Adrenal gland (tissue), 12 donors: ENCODE data around the gene MYMK. TPM values are rescaled to one million over a fixed set of nuclear protein-coding genes. Genes with fewer than 3 reads are reported as not detected.

Experiments
- DNase-seq, 7 donors: peaks; one replicate each; pipeline ENCODE4 v3.0.0-alpha.2; 2019 to 2020
- H3K27ac ChIP-seq, 5 donors: fragments of 200-600 bp; sonication (generic) in 4 of 5; 1 replicate in 3 of 5; 2 replicates in 2 of 5; pipeline versions ENCODE4 v1.5.1 to v1.8.0; 2016 to 2020; ENCODE audit warnings: mild to moderate bottlenecking in 1 of 5
- H3K27me3 ChIP-seq: fragments of 200-600 bp; 2 replicates; pipeline ENCODE4 v1.8.0; 2021
- H3K36me3 ChIP-seq, 2 donors: fragments of 200-600 bp; replicated peaks in 1 of 2; 1 replicate in 1 of 2; 2 replicates in 1 of 2; pipeline versions ENCODE4 v1.5.1 to v1.8.0; 2018 to 2022
- H3K4me1 ChIP-seq, 2 donors: fragments of 200-600 bp; replicated peaks in 1 of 2; 1 replicate in 1 of 2; 2 replicates in 1 of 2; pipeline versions ENCODE4 v1.5.1 to v1.8.0; 2018 to 2021
- H3K4me3 ChIP-seq, 4 donors: fragments of 200-600 bp; sonication (generic) in 3 of 4; one replicate each; pipeline ENCODE4 v1.5.1; 2016 to 2018
- H3K9me3 ChIP-seq, 3 donors: fragments of 200-600 bp; sonication (generic) in 1 of 3; replicated peaks in 1 of 3; 1 replicate in 2 of 3; 2 replicates in 1 of 3; pipeline versions ENCODE4 v1.5.1 to v1.8.0; 2016 to 2021
- CTCF ChIP-seq, 6 experiments: fragments of 450-650 bp in 4 of 6; fragments of 200-600 bp in 2 of 6; sonication (generic) in 1 of 6; IDR thresholded peaks; 1 replicate in 5 of 6; 2 replicates in 1 of 6; pipeline versions ENCODE4 v1.5.1 to v1.8.0; 2016 to 2021; ENCODE audit warnings: antibody characterized with exemption in 6 of 6, mild to moderate bottlenecking in 2 of 6, moderate library complexity in 1 of 6
- POLR2A ChIP-seq, 2 donors: fragments of 450-650 bp; IDR thresholded peaks; one replicate each; pipeline ENCODE4 v1.6.1; 2017; ENCODE audit warnings: antibody characterized with exemption in 2 of 2, mild to moderate bottlenecking in 2 of 2, moderate library complexity in 1 of 2
- WGBS, 4 donors: extraction: QIAGEN DNeasy Blood & Tissue Kit in 2 of 4; methylation state at CpG; one replicate each; pipeline versions ENCODE4 v1.1.5 to v1.1.7; 2013 to 2017; 5-methylcytosine and 5-hydroxymethylcytosine counted together
- intact Hi-C, 2 donors: fragments of 100-400 bp; cut with DNase I; formaldehyde crosslinking; loops; one replicate each; pipeline versions ENCODE4 v1.14.1 to v1.15.0; 2022 to 2023
- polyA plus RNA-seq, 3 donors: library from polyadenylated mRNA; stranded (reverse); fragments of 200-250 nt in 2 of 3; fragments of 350-450 nt in 1 of 3; fragmentation: Illumina TruSeq in 1 of 3; extraction: RNeasy Lipid Tissue Mini Kit (QIAGEN cat#74804) in 1 of 3; gene quantifications; one replicate each; pipeline ENCODE4 v1.2.3, GENCODE V29; 2013 to 2014
- total RNA-seq, 9 donors: library from RNA; depleted of rRNA in 4 of 9; stranded (reverse); fragments of >200 nt in 4 of 9; fragments of 120-200 nt in 1 of 9; fragmentation: NEBNext Ultra II Directional in 1 of 9; extraction: Animal tissue kit (Norgen Biotek cat#: 25700) in 1 of 9; gene quantifications; one replicate each; pipeline versions ENCODE4 v1.1.0 to v1.2.4, GENCODE V29; 2013 to 2023
- donor health status: healthy with polysubstance abuse.
- donor health status: Bipolar disorder and iron deficiency.
- donor health status: DM: yes; HTN: yes; CAD: no.
- donor health status: DM: no; HTN: no; CAD: no.
- donor health status: DM: no; HTN: no; CAD: no.
- donor health status: DM: yes; HTN: yes; CAD: no.

Gene MYMK
- total and polyA plus RNA-seq, 12 donors: not detected

- H3K4me1 ChIP-seq: no peaks in the 10 kb centered on the region
- no peak for TF ChIP-seq CTCF (IDR thresholded peaks at IDR 0.05)
- no peak for TF ChIP-seq POLR2A (IDR thresholded peaks at IDR 0.05)
- no peak overlapping the region for H3K4me3 ChIP-seq
- DNase-seq: no peak
- no peaks in the 10 kb centered on the region for H3K36me3 ChIP-seq
- intact Hi-C loops: no loop called here
- no peaks in the 10 kb centered on the region for H3K9me3 ChIP-seq
- no peaks in the 10 kb centered on the region for H3K27me3 ChIP-seq
- H3K27ac ChIP-seq: peak overlapping the region in 3 of 5 donors; percentile 44 to 86 (median 47)
- WGBS, 4 donors: 79 to 86% (median 84%) methylated on average over 7 to 8 of the region's 8 CpGs
These were observed 33.2 kb downstream of the MYMK start for GRCh38 chr9:133491656-133491925.

GRCh38 chr9:133490865-133491655 lies 33.7 kb downstream of the MYMK start:
- intact Hi-C loops: no loop called here
- WGBS, 4 donors: 69 to 78% (median 75%) methylated on average over 6 to 12 of the region's 12 CpGs
- H3K36me3 ChIP-seq: no peaks in the 10 kb centered on the region

GRCh38 chr9:133490201-133490681 lies 34.5 kb downstream of the MYMK start:
- Histone ChIP-seq H3K27ac (no peak overlapping the region), H3K27me3 (no peaks in the 10 kb centered on the region), H3K36me3 (no peaks in the 10 kb centered on the region), H3K4me1 (peaks cover 0 to 4% of the 10 kb centered on the region in 2 donors), H3K4me3 (no peak overlapping the region), H3K9me3 (no peaks in the 10 kb centered on the region)
- TF ChIP-seq CTCF (IDR thresholded peaks at IDR 0.05) (no peak), POLR2A (IDR thresholded peaks at IDR 0.05) (no peak)
- no peak for DNase-seq
- 39 to 69% (median 60%) methylated on average over 4 to 13 of the region's 13 CpGs for WGBS, 4 donors
- intact Hi-C loops: no loop called here

More at GRCh38 chr9:133490865-133491655, 33.7 kb downstream of the MYMK start:
- TF ChIP-seq POLR2A (IDR thresholded peaks at IDR 0.05): no peak
- no peak for TF ChIP-seq CTCF (IDR thresholded peaks at IDR 0.05)
- H3K27me3 ChIP-seq: no peaks in the 10 kb centered on the region
- H3K4me3 ChIP-seq: no peak overlapping the region
- H3K9me3 ChIP-seq: no peaks in the 10 kb centered on the region
- no peak for DNase-seq
- H3K4me1 ChIP-seq: peaks cover 0 to 2% of the 10 kb centered on the region in 2 donors
- H3K27ac ChIP-seq: peak overlapping the region in 2 of 5 donors; percentile 44 to 86

DNA sequence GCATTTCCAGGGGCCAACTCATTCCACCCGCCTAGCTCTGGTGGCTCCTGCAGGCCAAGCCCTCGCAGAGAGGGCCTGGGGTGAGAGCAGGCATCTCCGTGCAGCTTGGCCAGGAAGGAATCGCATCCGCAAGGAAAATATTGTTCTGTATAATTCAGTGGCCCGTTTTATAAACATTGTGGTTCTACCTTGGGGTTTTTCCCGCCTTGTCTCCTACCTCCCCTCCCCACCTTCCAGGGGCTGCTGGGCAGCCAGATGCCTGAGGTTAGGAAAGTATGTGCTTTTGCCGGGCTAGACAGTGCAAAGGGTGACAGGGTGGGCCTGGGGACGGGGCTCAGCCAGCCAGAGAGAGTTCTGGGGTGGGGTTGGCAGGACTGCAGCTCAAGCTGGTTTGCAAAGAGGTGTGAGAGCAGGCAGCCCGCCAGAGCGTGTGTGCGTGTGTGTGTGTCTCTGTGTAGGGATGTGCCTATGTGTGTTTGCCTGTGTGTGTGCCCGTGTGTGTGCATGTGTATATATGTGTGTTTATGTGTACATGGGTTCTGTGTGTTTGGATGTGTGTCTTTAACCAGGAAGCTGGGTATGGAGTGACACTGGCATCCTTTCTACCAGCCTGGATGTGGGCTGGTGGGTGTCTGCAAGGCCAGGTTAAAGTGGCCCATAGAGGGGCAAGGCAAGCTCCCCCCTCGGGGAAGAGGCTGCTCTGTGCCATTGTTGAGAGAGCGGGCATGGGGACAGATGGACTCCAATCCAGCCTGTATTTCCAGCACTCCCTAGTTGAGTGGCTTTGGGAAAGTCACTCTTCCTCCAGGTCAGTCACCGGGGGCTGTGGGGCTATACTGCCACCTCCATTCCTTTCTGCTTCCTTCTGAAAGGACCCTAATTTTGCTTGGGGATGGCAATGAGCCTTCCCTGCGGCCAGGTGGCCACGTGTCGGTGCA lies 35.2 kb downstream of the MYMK start:
- TF ChIP-seq POLR2A (IDR thresholded peaks at IDR 0.05) (no peak), CTCF (IDR thresholded peaks at IDR 0.05) (no peak)
- no peak overlapping the region for H3K4me3 ChIP-seq
- H3K4me1 ChIP-seq: peaks cover 0 to 4% of the 10 kb centered on the region in 2 donors
- intact Hi-C loops: loop anchor here (5.0 to 10.0 kb wide), 5 partner anchors 82 to 465 kb away; partner anchors contain the start of genes SURF1 (in 2 of the 2) and SURF2 (in 2 of the 2)
- H3K27ac ChIP-seq: no peak overlapping the region
- no peaks in the 10 kb centered on the region for H3K9me3 ChIP-seq
- WGBS, 4 donors: 80 to 91% (median 85%) methylated on average over 15 to 19 of the region's 19 CpGs
- H3K27me3 ChIP-seq: no peaks in the 10 kb centered on the region
- H3K36me3 ChIP-seq: no peaks in the 10 kb centered on the region
- no peak for DNase-seq
